NCI-H524 (cell line): ENCODE data around the gene RBMS1.

ENCODE experiments used
- DNase-seq, 2 experiments: peaks; one replicate each; lab custom pipeline; 2025; lab: John Stamatoyannopoulos, UW

RBMS1 gene

DNA sequence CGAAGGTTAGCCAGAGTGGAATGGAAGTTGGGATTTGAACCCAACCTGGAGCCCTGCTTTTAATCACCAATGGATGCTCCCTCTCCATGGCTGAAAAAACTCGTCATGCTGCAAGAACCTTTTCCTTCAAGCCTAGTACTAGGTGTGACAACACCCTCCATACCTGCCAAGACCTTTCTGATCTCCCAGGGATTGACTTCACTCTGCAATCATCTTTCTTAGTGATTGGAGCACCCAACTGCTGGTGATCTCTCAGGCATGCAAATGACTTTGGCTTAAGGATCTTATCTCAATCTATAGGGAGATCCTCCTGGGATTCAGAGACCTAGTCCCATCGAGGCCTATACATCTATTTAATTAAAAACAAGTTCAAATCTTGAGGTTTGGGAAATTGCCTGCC is 270.0 kb downstream of the RBMS1 start:
- no peak for DNase-seq

DNA sequence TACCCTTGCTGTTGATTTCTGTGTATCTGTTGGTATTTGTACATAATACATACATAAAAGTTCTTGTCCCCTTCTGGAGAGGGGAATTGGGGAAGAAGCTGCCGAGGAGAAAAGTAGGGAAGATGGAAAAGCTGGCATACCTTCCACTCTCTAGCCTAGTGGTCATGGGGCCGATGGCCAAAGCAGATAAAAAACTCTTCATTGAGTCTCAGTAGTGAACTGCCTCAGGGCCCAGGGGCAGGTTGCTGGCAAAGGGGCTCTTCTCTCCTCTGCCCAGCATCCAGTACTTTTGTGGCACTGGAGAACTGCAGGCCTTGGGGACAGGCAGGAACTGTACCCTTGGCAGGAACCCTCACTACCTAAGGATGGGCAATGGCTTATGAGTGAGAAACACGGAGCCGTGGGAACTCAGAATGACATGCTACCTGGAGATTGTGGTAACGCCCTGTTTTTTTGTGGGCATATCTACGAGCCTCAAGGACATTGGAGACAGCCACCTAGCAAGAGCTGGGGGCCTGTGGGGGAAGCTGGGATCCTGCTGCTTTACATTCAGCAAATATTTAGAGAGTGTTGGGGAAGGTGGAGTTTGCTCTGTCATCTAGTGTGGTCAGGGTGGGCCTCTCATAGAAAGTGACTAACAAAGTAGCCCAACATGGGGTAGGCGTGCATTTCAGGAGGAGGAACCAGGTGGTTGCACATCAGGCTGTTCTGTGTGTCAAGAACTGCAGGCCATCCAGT is 270.9 kb downstream of the RBMS1 start:
- DNase-seq, result no peak
